ENCODE results near the gene CT45A5. TPM values are rescaled to one million over a fixed set of nuclear protein-coding genes. Genes with fewer than 3 reads are reported as not detected.
"Not testable (repeated sequence)": the region's sequence is repeated elsewhere in the genome, so short reads cannot be mapped to it uniquely, and the experiment has no call there.

Gene CT45A5
- total RNA-seq (2014; rRNA removed; shearing (Covaris generic)): not detected in 2 replicates

- not testable (repeated sequence) for DNase-seq (ENCODE audit: low read depth in 1 of 2, low spot score in 2 of 2); H3K27me3 ChIP-seq (replicated peaks); H3K36me3 ChIP-seq; H3K9me3 ChIP-seq (replicated peaks); H3K4me1 ChIP-seq (replicated peaks); H3K4me3 ChIP-seq; H3K27ac ChIP-seq
Measured at GRCh38 chrX:135785403-135785802, at the start of gene CT45A5. CT45A5 (minus strand) TSS chrX:135785503; CDS start chrX:135781729, 3,774 bp downstream.

- not testable (repeated sequence) for H3K4me3 ChIP-seq; DNase-seq (ENCODE audit: low read depth in 1 of 2, low spot score in 2 of 2); H3K9me3 ChIP-seq (replicated peaks)
Measured at GRCh38 chrX:135819912-135820311, 34.6 kb upstream of the CT45A5 start, which contains the start of gene CT45A2. CT45A2 (minus strand) TSS chrX:135820012; CDS start chrX:135816265, 3,747 bp downstream.

GRCh38 chrX:135802687-135803086 is 17.4 kb upstream of the CT45A5 start, which contains the start of gene CT45A6:
CT45A6 (minus strand) TSS chrX:135802787; CDS start chrX:135798993, 3,794 bp downstream.
- DNase-seq (ENCODE audit: low read depth in 1 of 2, low spot score in 2 of 2); H3K27ac ChIP-seq; H3K36me3 ChIP-seq; H3K4me3 ChIP-seq; H3K4me1 ChIP-seq (replicated peaks); H3K9me3 ChIP-seq (replicated peaks); H3K27me3 ChIP-seq (replicated peaks): not testable (repeated sequence)

More at GRCh38 chrX:135819912-135820311, 34.6 kb upstream of the CT45A5 start, which contains the start of gene CT45A2:
- not testable (repeated sequence) for H3K27me3 ChIP-seq (replicated peaks); H3K27ac ChIP-seq; H3K4me1 ChIP-seq (replicated peaks); H3K36me3 ChIP-seq

GRCh38 chrX:135768091-135768490 is 17.2 kb downstream of the CT45A5 start, which contains the start of gene CT45A3:
CT45A3 (minus strand) TSS chrX:135768191; CDS start chrX:135764444, 3,747 bp downstream.
- not testable (repeated sequence) for H3K36me3 ChIP-seq; H3K9me3 ChIP-seq (replicated peaks); H3K27ac ChIP-seq; H3K27me3 ChIP-seq (replicated peaks); H3K4me3 ChIP-seq; H3K4me1 ChIP-seq (replicated peaks); DNase-seq (ENCODE audit: low read depth in 1 of 2, low spot score in 2 of 2)

GRCh38 chrX:135744739-135745138 is 40.6 kb downstream of the CT45A5 start:
- H3K9me3 ChIP-seq (replicated peaks); H3K27ac ChIP-seq; H3K4me1 ChIP-seq (replicated peaks); H3K27me3 ChIP-seq (replicated peaks); H3K4me3 ChIP-seq; DNase-seq (ENCODE audit: low read depth in 1 of 2, low spot score in 2 of 2); H3K36me3 ChIP-seq: not testable (repeated sequence)

GRCh38 chrX:135741192-135741715 is 44.0 kb downstream of the CT45A5 start:
- DNase-seq (ENCODE audit: low read depth in 1 of 2, low spot score in 2 of 2): no peak
- Histone ChIP-seq H3K27ac (no peak overlapping the region), H3K4me3 (no peak overlapping the region), H3K4me1 (replicated peaks) (no peaks in the 10 kb centered on the region), H3K9me3 (replicated peaks) (no peaks in the 10 kb centered on the region), H3K36me3 (no peaks in the 10 kb centered on the region), H3K27me3 (replicated peaks) (no peaks in the 10 kb centered on the region)

GRCh38 chrX:135740681-135741149 is 44.6 kb downstream of the CT45A5 start:
- Histone ChIP-seq H3K27me3 (replicated peaks) (no peaks in the 10 kb centered on the region), H3K27ac (no peak overlapping the region), H3K4me1 (replicated peaks) (no peaks in the 10 kb centered on the region), H3K4me3 (no peak overlapping the region), H3K36me3 (no peaks in the 10 kb centered on the region), H3K9me3 (replicated peaks) (no peaks in the 10 kb centered on the region)
- DNase-seq (ENCODE audit: low read depth in 1 of 2, low spot score in 2 of 2): peak in 1 of 2 experiments; percentile 1

- Histone ChIP-seq H3K4me1 (replicated peaks) (no peaks in the 10 kb centered on the region), H3K4me3 (no peak overlapping the region), H3K27me3 (replicated peaks) (no peaks in the 10 kb centered on the region), H3K36me3 (no peaks in the 10 kb centered on the region), H3K27ac (no peak overlapping the region), H3K9me3 (replicated peaks) (no peaks in the 10 kb centered on the region)
- no peak for DNase-seq (ENCODE audit: low read depth in 1 of 2, low spot score in 2 of 2)
Measured at GRCh38 chrX:135737366-135738071, 47.8 kb downstream of the CT45A5 start.

GRCh38 chrX:135734666-135735065 is 50.6 kb downstream of the CT45A5 start:
- H3K27ac ChIP-seq; H3K27me3 ChIP-seq (replicated peaks); H3K36me3 ChIP-seq; DNase-seq (ENCODE audit: low read depth in 1 of 2, low spot score in 2 of 2); H3K4me1 ChIP-seq (replicated peaks); H3K9me3 ChIP-seq (replicated peaks); H3K4me3 ChIP-seq: not testable (repeated sequence)

Other genes with a start within 250 kb of the CT45A5 start
- gene CT45A1, start 71.9 kb downstream of the CT45A5 start, total RNA-seq (2014; rRNA removed; shearing (Covaris generic)): not detected in 2 replicates
- not detected in 2 replicates for gene CT45A3, start 17.3 kb downstream of the CT45A5 start, total RNA-seq (2014; rRNA removed; shearing (Covaris generic))
- not detected in 2 replicates for gene CT45A6, start 17.3 kb upstream of the CT45A5 start, total RNA-seq (2014; rRNA removed; shearing (Covaris generic))
- gene CT45A2, start 34.5 kb upstream of the CT45A5 start, total RNA-seq (2014; rRNA removed; shearing (Covaris generic)): not detected in 2 replicates
- gene CT45A7, start 51.8 kb upstream of the CT45A5 start, total RNA-seq (2014; rRNA removed; shearing (Covaris generic)): not detected in 2 replicates
- not detected in 2 replicates for gene CT45A8, start 69.0 kb upstream of the CT45A5 start, total RNA-seq (2014; rRNA removed; shearing (Covaris generic))
- gene CT45A9, start 86.3 kb upstream of the CT45A5 start, total RNA-seq (2014; rRNA removed; shearing (Covaris generic)): not detected in 2 replicates
- not detected in 2 replicates for gene CT45A10, start 107.9 kb upstream of the CT45A5 start, total RNA-seq (2014; rRNA removed; shearing (Covaris generic))
- not detected in 2 replicates for gene SAGE1, start 108.2 kb upstream of the CT45A5 start, total RNA-seq (2014; rRNA removed; shearing (Covaris generic))
- gene MMGT1, start 188.5 kb upstream of the CT45A5 start, total RNA-seq (2014; rRNA removed; shearing (Covaris generic)): 32.4 and 39.4 TPM in 2 replicates
- gene SLC9A6, start 199.9 kb upstream of the CT45A5 start, total RNA-seq (2014; rRNA removed; shearing (Covaris generic)): 23.6 and 23.9 TPM in 2 replicates

All from SJSA1 (cell line).